Neural cell (in vitro differentiated cells): ENCODE data around the gene RALGPS1. TPM values are rescaled to one million over a fixed set of nuclear protein-coding genes. Genes with fewer than 3 reads are reported as not detected.

Experiments
- H2AFZ ChIP-seq: fragments of 200-600, 300-800 bp; sonication (generic), shearing (Covaris generic); 2 replicates; pipeline ENCODE4 v1.6.0; 2014; ENCODE audit warnings: low read depth, mild to moderate bottlenecking, antibody characterized with exemption, low read length, moderate library complexity
- H3F3A ChIP-seq: fragments of 200-600 bp; shearing (Covaris generic); 2 replicates; pipeline ENCODE4 v1.6.1; 2016; ENCODE audit warnings: mild to moderate bottlenecking, moderate library complexity, mixed read lengths, antibody characterized with exemption, low read length; ENCODE audit not compliant: insufficient read depth, poor library complexity, severe bottlenecking
- H3K27ac ChIP-seq: fragments of 200-600, 300-800 bp; sonication (generic), shearing (Covaris generic); 2 replicates; pipeline ENCODE4 v1.5.1; 2014; ENCODE audit warnings: mild to moderate bottlenecking, low read length, moderate library complexity
- H3K27me3 ChIP-seq: fragments of 300-800, 200-600 bp; sonication (generic), shearing (Covaris generic); 2 replicates; pipeline ENCODE4 v1.6.0; 2014; ENCODE audit warnings: mild to moderate bottlenecking, low read depth, low read length, moderate library complexity; ENCODE audit not compliant: insufficient read depth
- H3K36me3 ChIP-seq: fragments of 300-800, 200-600 bp; sonication (generic), shearing (Covaris generic); 2 replicates; pipeline ENCODE4 v1.5.1; 2014; ENCODE audit warnings: mild to moderate bottlenecking, antibody characterized with exemption, low read length, moderate library complexity; ENCODE audit not compliant: insufficient read depth
- H3K4me2 ChIP-seq: fragments of 300-800, 200-600 bp; sonication (generic), shearing (Covaris generic); 2 replicates; pipeline ENCODE4 v1.6.0; 2014; ENCODE audit warnings: mild to moderate bottlenecking, low read length
- H3K4me3 ChIP-seq: fragments of 300-800, 200-600 bp; sonication (generic), shearing (Covaris generic); 2 replicates; pipeline ENCODE4 v1.5.1; 2014; ENCODE audit warnings: mild to moderate bottlenecking, low read length, moderate library complexity
- H3K79me2 ChIP-seq: fragments of 200-600 bp; shearing (Covaris generic); replicated peaks from 2 replicates; pipeline ENCODE4 v1.6.0; 2014; ENCODE audit warnings: mild to moderate bottlenecking, low read length, moderate library complexity; ENCODE audit not compliant: insufficient read depth
- H3K9ac ChIP-seq: fragments of 300-800, 200-600 bp; sonication (generic), shearing (Covaris generic); 2 replicates; pipeline ENCODE4 v1.6.1; 2016; ENCODE audit warnings: mild to moderate bottlenecking, low read length, mixed read lengths
- H3K9me2 ChIP-seq: fragments of 200-600 bp; shearing (Covaris generic); 2 replicates; pipeline ENCODE4 v1.6.1; 2016; ENCODE audit warnings: mild to moderate bottlenecking, low read length, mixed read lengths; ENCODE audit not compliant: insufficient read depth
- H3K9me3 ChIP-seq: fragments of 200-600, 300-800 bp; sonication (generic), shearing (Covaris generic); 2 replicates; pipeline ENCODE4 v1.6.1; 2016; ENCODE audit warnings: mild to moderate bottlenecking, mixed run types, low read length, moderate library complexity, mixed read lengths
- H4K20me1 ChIP-seq: fragments of 200-600 bp; shearing (Covaris generic); 2 replicates; pipeline ENCODE4 v1.6.1; 2016; ENCODE audit warnings: mild to moderate bottlenecking, mixed run types; ENCODE audit not compliant: insufficient read depth
- CTCF ChIP-seq: fragments of 450-650 bp; IDR thresholded peaks from 2 replicates; pipeline ENCODE4 v1.5.1; 2014; ENCODE audit warnings: antibody characterized with exemption, mild to moderate bottlenecking, moderate library complexity; ENCODE audit not compliant: poor library complexity, severe bottlenecking
- EP300 ChIP-seq: fragments of 450-650 bp; conservative IDR thresholded peaks from 2 replicates; pipeline ENCODE4 v1.6.1; 2014; ENCODE audit warnings: antibody characterized with exemption, mild to moderate bottlenecking, moderate library complexity; ENCODE audit not compliant: poor library complexity, severe bottlenecking
- EZH2 ChIP-seq: fragments of 200-600, 300-800 bp; shearing (Covaris generic), sonication (generic); IDR thresholded peaks from 2 replicates; pipeline ENCODE4 v1.6.1; 2014; ENCODE audit warnings: antibody characterized with exemption, low read length, borderline replicate concordance, mild to moderate bottlenecking; ENCODE audit not compliant: insufficient read depth, poor library complexity, severe bottlenecking
- MXI1 ChIP-seq: fragments of 450-650 bp; conservative IDR thresholded peaks from 2 replicates; pipeline ENCODE4 v1.6.1; 2014; ENCODE audit warnings: antibody characterized with exemption, mild to moderate bottlenecking; ENCODE audit not compliant: poor library complexity, severe bottlenecking
- POLR2AphosphoS5 ChIP-seq: IDR thresholded peaks from 2 replicates; pipeline ENCODE4 v1.6.1; 2012
- RAD21 ChIP-seq: fragments of 450-650 bp; conservative IDR thresholded peaks from 2 replicates; pipeline ENCODE4 v1.6.1; 2014; ENCODE audit warnings: antibody characterized with exemption, mild to moderate bottlenecking, moderate library complexity
- REST ChIP-seq: IDR thresholded peaks from 2 replicates; pipeline ENCODE4 v1.6.1; 2012; ENCODE audit warnings: borderline replicate concordance
- SMC3 ChIP-seq: fragments of 450-650 bp; conservative IDR thresholded peaks from 2 replicates; pipeline ENCODE4 v1.6.1; 2014; ENCODE audit warnings: antibody characterized with exemption, mild to moderate bottlenecking, moderate library complexity; ENCODE audit not compliant: poor library complexity
- TAF1 ChIP-seq: IDR thresholded peaks from 2 replicates; pipeline ENCODE4 v1.6.1; 2012; ENCODE audit warnings: low read depth
- polyA plus RNA-seq: library from polyadenylated mRNA; depleted of rRNA; stranded (reverse); fragments of >200 nt; gene quantifications from 2 replicates; pipeline ENCODE4 v1.2.3, GENCODE V29; 2014

The RALGPS1 gene
- polyA plus RNA-seq, 1 donor from 2014 or later = 37.1 TPM

DNA sequence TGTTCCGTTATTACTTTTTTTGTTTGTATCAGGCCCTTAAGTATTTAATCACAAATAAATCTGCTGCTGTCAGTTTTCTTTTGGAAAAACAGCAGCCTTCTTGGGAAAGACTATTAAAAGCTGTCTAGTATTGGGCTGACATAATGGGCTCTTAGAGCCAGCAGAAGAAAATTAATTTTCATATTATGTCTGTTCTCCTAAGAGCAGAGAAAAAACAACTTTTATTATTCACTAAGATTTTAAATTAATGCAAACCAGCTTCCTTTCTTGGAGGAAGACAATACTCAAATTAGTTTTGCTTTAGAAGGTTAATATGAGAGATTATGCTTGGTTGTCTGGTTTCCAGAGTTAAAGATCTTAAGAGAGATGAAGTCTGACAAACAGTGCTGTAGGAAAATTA is 319.4 kb downstream of the RALGPS1 start:
- H3K36me3 ChIP-seq = no peaks in the 10 kb centered on the region
- no peak overlapping the region for H3K9ac ChIP-seq
- H4K20me1 ChIP-seq = no peaks in the 10 kb centered on the region
- H3K9me3 ChIP-seq = no peaks in the 10 kb centered on the region
- no peaks in the 10 kb centered on the region for H3F3A ChIP-seq
- no peaks in the 10 kb centered on the region for H3K27me3 ChIP-seq
- TF ChIP-seq EZH2 = no peak
- no peak for TF ChIP-seq REST
- no peak for TF ChIP-seq TAF1
- no peak overlapping the region for H2AFZ ChIP-seq
- H3K79me2 ChIP-seq = no peaks in the 10 kb centered on the region
- no peak overlapping the region for H3K27ac ChIP-seq
- H3K9me2 ChIP-seq = no peaks in the 10 kb centered on the region
- H3K4me3 ChIP-seq = no peak overlapping the region
- H3K4me2 ChIP-seq = no peak overlapping the region

DNA sequence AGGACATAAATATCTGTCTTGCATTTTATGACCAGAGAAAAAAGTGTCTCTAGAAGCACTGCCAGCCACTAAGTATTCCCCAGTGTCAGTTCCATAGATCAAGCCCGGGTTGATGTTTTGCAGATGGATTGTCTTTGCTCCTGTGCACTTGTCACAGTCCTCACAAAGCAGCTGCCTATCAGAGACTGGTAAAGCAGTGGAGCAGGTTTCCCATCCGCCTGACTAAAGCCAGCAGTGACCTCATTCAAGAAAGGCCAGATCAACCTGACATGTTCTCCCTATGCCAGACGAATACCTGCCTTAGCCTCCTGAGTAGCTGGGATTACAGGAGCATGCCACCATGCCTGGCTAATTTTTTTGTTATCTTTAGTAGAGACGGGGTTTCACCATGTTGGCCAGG is 323.2 kb downstream of the RALGPS1 start:
- H2AFZ ChIP-seq = no peak overlapping the region
- no peak for TF ChIP-seq SMC3
- TF ChIP-seq TAF1 = no peak
- TF ChIP-seq REST = no peak
- TF ChIP-seq RAD21 = no peak
- TF ChIP-seq POLR2AphosphoS5 = no peak
- no peak for TF ChIP-seq EZH2
- no peak for TF ChIP-seq EP300
- no peak for TF ChIP-seq MXI1
- no peak for TF ChIP-seq CTCF
- H3K9me2 ChIP-seq = no peaks in the 10 kb centered on the region
- no peaks in the 10 kb centered on the region for H4K20me1 ChIP-seq
- H3K27ac ChIP-seq = no peak overlapping the region
- no peak overlapping the region for H3K4me3 ChIP-seq
- no peaks in the 10 kb centered on the region for H3K36me3 ChIP-seq
- no peaks in the 10 kb centered on the region for H3K27me3 ChIP-seq
- H3K4me2 ChIP-seq = no peak overlapping the region
- no peak overlapping the region for H3K9ac ChIP-seq
- H3K79me2 ChIP-seq = no peaks in the 10 kb centered on the region
- H3F3A ChIP-seq = no peaks in the 10 kb centered on the region
- H3K9me3 ChIP-seq = no peaks in the 10 kb centered on the region
